Naive thymus-derived CD4-positive, alpha-beta T cell (primary cell): ENCODE results near the gene CENPP. TPM values are rescaled to one million over a fixed set of nuclear protein-coding genes. Genes with fewer than 3 reads are reported as not detected.

Experiments used
- ATAC-seq: fragments of 150-1000 bp; cut with Tn5 transposase; 2 replicates; pipeline ENCODE4 v1.10.0; 2021; ENCODE audit warnings: mild to moderate bottlenecking, moderate library complexity
- CTCF ChIA-PET: fragments of 350-600 bp; sonication (Branson Sonifier 250); formaldehyde crosslinking; loops from one replicate; lab custom pipeline; 2021; ENCODE audit warnings: antibody characterized with exemption; lab: Charles Lee
- POLR2A ChIA-PET: fragments of 350-600 bp; sonication (Branson Sonifier 250); formaldehyde crosslinking; loops from one replicate; lab custom pipeline; 2021; ENCODE audit warnings: antibody characterized with exemption, inconsistent platforms; lab: Charles Lee
- DNase-seq, 9 donors: peaks; one replicate each; pipeline versions ENCODE4 v3.0.0 to v3.0.0-alpha.2; 2020 to 2022; ENCODE audit warnings: mixed read lengths in 1 of 9
- H3K27ac ChIP-seq: one replicate; pipeline ENCODE4 v1.7.0; 2013; ENCODE audit warnings: mild to moderate bottlenecking, low read depth, low read length, moderate library complexity
- H3K27me3 ChIP-seq, 2 donors: one replicate each; pipeline ENCODE4 v1.7.0; 2013; ENCODE audit warnings: low read length in 2 of 2, mild to moderate bottlenecking in 2 of 2, moderate library complexity in 2 of 2; ENCODE audit not compliant: control insufficient read depth in 2 of 2, insufficient read depth in 2 of 2
- H3K36me3 ChIP-seq, 3 experiments: 1 replicate in 2 of 3; 2 replicates in 1 of 3; pipeline ENCODE4 v1.7.0; 2013; ENCODE audit warnings: low read length in 3 of 3, mild to moderate bottlenecking in 3 of 3, moderate library complexity in 1 of 3; ENCODE audit not compliant: insufficient read depth in 3 of 3, control insufficient read depth in 2 of 3
- H3K4me1 ChIP-seq, 2 donors: one replicate each; pipeline ENCODE4 v1.7.0; 2013; ENCODE audit warnings: low read length in 2 of 2, mild to moderate bottlenecking in 2 of 2, moderate library complexity in 1 of 2; ENCODE audit not compliant: control insufficient read depth in 2 of 2, insufficient read depth in 2 of 2
- H3K4me3 ChIP-seq: 2 replicates; pipeline ENCODE4 v1.7.0; 2013; ENCODE audit warnings: mild to moderate bottlenecking, low read length
- H3K9me3 ChIP-seq, 3 experiments: 1 replicate in 2 of 3; 2 replicates in 1 of 3; pipeline ENCODE4 v1.7.0; 2013; ENCODE audit warnings: low read length in 3 of 3; ENCODE audit not compliant: control insufficient read depth in 2 of 3
- H3K27ac Mint-ChIP-seq, 9 donors: one replicate each; pipeline ENCODE4 v1.8.0; 2020 to 2022; ENCODE audit warnings: mixed read lengths in 9 of 9, mild to moderate bottlenecking in 8 of 9, moderate library complexity in 5 of 9, inconsistent platforms in 2 of 9
- H3K27me3 Mint-ChIP-seq, 5 donors: one replicate each; pipeline ENCODE4 v1.8.0; 2021 to 2022; ENCODE audit warnings: mixed read lengths in 5 of 5, mild to moderate bottlenecking in 1 of 5
- H3K36me3 Mint-ChIP-seq, 5 donors: one replicate each; pipeline ENCODE4 v1.8.0; 2020 to 2022; ENCODE audit warnings: mixed read lengths in 5 of 5, mild to moderate bottlenecking in 3 of 5, inconsistent platforms in 1 of 5
- H3K4me1 Mint-ChIP-seq, 7 donors: one replicate each; pipeline ENCODE4 v1.8.0; 2020 to 2022; ENCODE audit warnings: mixed read lengths in 7 of 7, mild to moderate bottlenecking in 3 of 7, inconsistent platforms in 1 of 7
- H3K4me3 Mint-ChIP-seq, 10 donors: one replicate each; pipeline ENCODE4 v1.8.0; 2020 to 2022; ENCODE audit warnings: mild to moderate bottlenecking in 10 of 10, mixed read lengths in 10 of 10, moderate library complexity in 6 of 10, inconsistent platforms in 2 of 10
- H3K9me3 Mint-ChIP-seq, 11 donors: one replicate each; pipeline ENCODE4 v1.8.0; 2020 to 2022; ENCODE audit warnings: mixed read lengths in 11 of 11, mild to moderate bottlenecking in 4 of 11, inconsistent platforms in 1 of 11, moderate library complexity in 1 of 11
- intact Hi-C, 2 donors: fragments of 100-400 bp; cut with micrococcal nuclease; formaldehyde crosslinking; loops; one replicate each; pipeline ENCODE4 v1.15.1; 2023
- polyA plus RNA-seq, 2 donors: library from polyadenylated mRNA; unstranded; fragments of 300-500 nt; fragmentation: Illumina TruSeq; gene quantifications; one replicate each; pipeline ENCODE4 v1.2.3, GENCODE V29; 2021
- total RNA-seq, 6 experiments: library from RNA in 5 of 6; stranded (reverse) in 5 of 6; gene quantifications; 1 replicate in 5 of 6; 2 replicates in 1 of 6; pipeline ENCODE4 v1.2.3 and lab custom pipeline; 2021 to 2026

Gene CENPP
- total and polyA plus RNA-seq, 7 experiments from 2014 or later, result 1.2 to 24.3 (median 3.8) TPM

DNA sequence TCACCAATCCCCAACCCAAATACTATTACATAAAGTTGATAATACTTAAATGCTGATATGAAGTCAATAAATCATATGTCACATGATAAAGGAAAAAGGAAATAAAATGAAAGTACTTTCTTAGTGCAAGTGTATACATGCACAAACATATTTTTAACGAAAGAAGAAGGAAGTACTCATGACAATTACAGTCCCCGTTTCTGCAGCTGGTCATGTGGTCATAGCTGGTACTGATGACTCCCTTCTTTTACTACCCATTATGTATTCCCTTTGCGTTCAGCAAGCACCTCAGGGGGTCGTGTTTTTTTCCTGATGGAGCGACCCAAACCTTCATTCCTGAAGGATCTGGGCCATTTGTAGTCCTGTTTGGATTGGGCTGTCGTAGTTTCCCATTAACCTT lies 27.3 kb downstream of the CENPP start:
- Mint-ChIP-seq H3K4me3 (no peak overlapping the region), H3K27me3 (no peaks in the 10 kb centered on the region), H3K36me3 (peaks cover 8 to 53% (median 31%) of the 10 kb centered on the region in 5 donors), H3K27ac (no peak overlapping the region), H3K9me3 (peaks cover 0 to 39% (median 17%) of the 10 kb centered on the region in 11 donors), H3K4me1 (peaks cover 0 to 12% (median 0%) of the 10 kb centered on the region in 7 donors)
- H3K36me3 ChIP-seq, result no peaks in the 10 kb centered on the region
- DNase-seq (no peak), ATAC-seq (no peak)
- H3K4me3 ChIP-seq, result no peak overlapping the region
- intact Hi-C loops, result no loop called here
- H3K9me3 ChIP-seq, result peaks cover 0 to 4% (median 0%) of the 10 kb centered on the region in 3 experiments
- CTCF ChIA-PET, result no interaction called here
- H3K4me1 ChIP-seq, result peaks cover 0 to 3% of the 10 kb centered on the region in 2 donors
- H3K27ac ChIP-seq, result no peak overlapping the region
- POLR2A ChIA-PET, result no interaction called here
- H3K27me3 ChIP-seq, result no peaks in the 10 kb centered on the region

DNA sequence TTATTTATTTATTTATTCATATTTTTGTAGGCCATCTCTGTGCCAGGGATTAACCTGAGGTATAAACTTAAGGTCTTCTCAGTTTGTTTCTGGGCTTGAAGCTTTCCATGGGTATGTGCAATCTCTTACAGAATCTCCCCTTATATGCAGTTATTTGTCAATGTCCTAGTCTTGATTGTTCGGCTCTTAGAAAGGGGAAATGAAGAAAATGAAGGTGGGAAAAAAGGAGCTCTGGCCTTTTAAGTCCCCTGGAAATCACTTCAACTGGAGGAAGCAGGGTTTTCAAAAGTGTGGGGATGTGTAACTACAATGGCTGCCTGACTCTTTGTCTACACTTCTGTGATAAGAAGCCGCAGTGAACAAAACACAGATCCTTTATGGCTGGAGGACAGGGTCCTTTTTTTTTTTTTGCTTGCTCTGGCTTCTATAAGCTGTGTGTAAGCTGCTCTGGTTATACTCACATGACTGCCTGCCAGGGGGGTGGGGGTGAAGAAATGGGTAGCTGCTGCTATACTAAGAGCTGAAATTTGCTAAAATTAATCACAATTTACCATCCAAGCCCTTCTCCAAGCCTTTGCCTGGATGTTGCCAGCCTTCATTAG lies 33.7 kb downstream of the CENPP start:
- no peak overlapping the region for H3K4me3 Mint-ChIP-seq
- ATAC-seq (no peak), DNase-seq (no peak)
- Histone ChIP-seq H3K27ac (no peak overlapping the region), H3K27me3 (no peaks in the 10 kb centered on the region), H3K36me3 (no peaks in the 10 kb centered on the region), H3K4me1 (no peaks in the 10 kb centered on the region), H3K4me3 (no peak overlapping the region), H3K9me3 (peaks cover 0 to 4% (median 0%) of the 10 kb centered on the region in 3 experiments)
- ChIA-PET CTCF (no interaction called here), POLR2A (no interaction called here)
- H3K4me1 Mint-ChIP-seq, result peaks cover 0 to 2% (median 0%) of the 10 kb centered on the region in 7 donors
- peaks cover 9 to 32% (median 25%) of the 10 kb centered on the region in 5 donors for H3K36me3 Mint-ChIP-seq
- H3K27me3 Mint-ChIP-seq, result no peaks in the 10 kb centered on the region
- intact Hi-C loops, result no loop called here
- no peak overlapping the region for H3K27ac Mint-ChIP-seq
- peaks cover 0 to 53% (median 18%) of the 10 kb centered on the region in 11 donors for H3K9me3 Mint-ChIP-seq

DNA sequence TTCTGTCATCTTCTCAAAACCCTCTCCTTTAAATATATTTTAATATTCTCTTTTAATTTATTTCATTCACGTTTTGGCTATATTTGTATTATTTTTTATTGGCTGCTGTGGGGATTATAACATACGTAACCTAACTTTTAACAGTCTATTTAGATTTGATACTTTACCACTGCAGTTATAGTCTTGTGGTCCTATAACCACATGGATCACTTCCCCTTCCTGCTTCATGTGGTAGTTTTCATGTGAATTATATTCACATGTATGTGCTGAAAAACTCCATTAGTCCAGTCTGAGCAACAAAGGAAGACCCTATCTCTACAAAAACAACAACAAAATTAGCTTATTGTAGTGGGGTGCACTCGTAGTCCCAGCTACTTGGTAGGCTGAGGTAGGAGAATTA lies 34.3 kb downstream of the CENPP start:
- no peaks in the 10 kb centered on the region for H3K27me3 Mint-ChIP-seq
- intact Hi-C loops, result no loop called here
- H3K9me3 Mint-ChIP-seq, result peaks cover 0 to 47% (median 19%) of the 10 kb centered on the region in 11 donors
- peaks cover 0 to 2% (median 0%) of the 10 kb centered on the region in 7 donors for H3K4me1 Mint-ChIP-seq
- Histone ChIP-seq H3K36me3 (no peaks in the 10 kb centered on the region), H3K27me3 (no peaks in the 10 kb centered on the region), H3K4me3 (no peak overlapping the region), H3K27ac (no peak overlapping the region), H3K4me1 (no peaks in the 10 kb centered on the region), H3K9me3 (peaks cover 0 to 4% (median 0%) of the 10 kb centered on the region in 3 experiments)
- H3K27ac Mint-ChIP-seq, result no peak overlapping the region
- POLR2A ChIA-PET, result no interaction called here
- H3K4me3 Mint-ChIP-seq, result no peak overlapping the region
- DNase-seq (no peak), ATAC-seq (no peak)
- peaks cover 9 to 33% (median 24%) of the 10 kb centered on the region in 5 donors for H3K36me3 Mint-ChIP-seq
- CTCF ChIA-PET, result no interaction called here

DNA sequence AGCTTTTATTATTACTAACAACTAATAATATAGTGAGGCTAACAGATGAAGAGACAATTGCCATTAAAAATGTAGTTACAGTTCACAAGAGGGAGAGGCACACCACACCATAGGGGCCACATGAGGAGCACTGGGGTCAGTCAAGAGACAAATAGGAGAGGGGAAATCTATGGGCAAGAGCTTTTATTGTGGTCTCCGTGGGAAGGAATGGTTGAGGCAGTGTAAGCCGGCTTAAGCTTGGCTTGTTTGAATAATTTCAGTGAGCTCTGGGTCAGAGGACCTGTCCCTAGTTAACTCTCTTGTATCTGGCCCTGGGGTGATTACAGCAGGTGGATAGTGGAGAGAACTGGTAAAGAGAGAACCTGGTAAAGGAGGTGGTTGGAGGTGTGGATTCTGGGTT lies 43.3 kb downstream of the CENPP start:
- ChIA-PET CTCF (no interaction called here), POLR2A (no interaction called here)
- Mint-ChIP-seq H3K27ac (no peak overlapping the region), H3K9me3 (peaks cover 0 to 28% (median 15%) of the 10 kb centered on the region in 11 donors), H3K4me1 (no peaks in the 10 kb centered on the region), H3K36me3 (peaks cover 6 to 31% (median 20%) of the 10 kb centered on the region in 5 donors), H3K27me3 (no peaks in the 10 kb centered on the region), H3K4me3 (no peak overlapping the region)
- no peaks in the 10 kb centered on the region for H3K4me1 ChIP-seq
- DNase-seq, result no peak
- no peak for ATAC-seq
- intact Hi-C loops, result no loop called here
- H3K27me3 ChIP-seq, result no peaks in the 10 kb centered on the region
- H3K4me3 ChIP-seq, result no peak overlapping the region
- H3K36me3 ChIP-seq, result no peaks in the 10 kb centered on the region
- H3K9me3 ChIP-seq, result peaks cover 0 to 7% (median 0%) of the 10 kb centered on the region in 3 experiments
- no peak overlapping the region for H3K27ac ChIP-seq

DNA sequence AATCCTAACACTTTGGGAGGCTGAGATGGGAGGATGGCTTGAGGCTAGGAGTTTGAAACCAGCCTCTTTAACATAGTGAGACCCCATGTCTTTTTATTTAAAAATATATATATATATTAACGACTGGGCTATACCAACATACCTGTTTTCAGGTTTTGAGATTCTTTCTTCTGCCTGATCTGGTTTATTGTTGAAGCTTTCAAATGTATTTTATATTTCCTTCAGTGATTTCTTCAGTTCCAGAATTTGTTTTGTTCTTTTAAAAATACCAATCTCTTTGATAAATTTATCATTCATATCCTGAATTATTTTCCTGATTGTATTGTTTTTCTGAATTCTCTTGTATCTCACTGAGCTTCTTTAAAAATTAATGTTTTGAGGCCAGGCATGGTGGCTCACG lies 47.4 kb downstream of the CENPP start:
- H3K36me3 ChIP-seq, result no peaks in the 10 kb centered on the region
- no peaks in the 10 kb centered on the region for H3K27me3 Mint-ChIP-seq
- DNase-seq, result no peak
- no peaks in the 10 kb centered on the region for H3K27me3 ChIP-seq
- no peak overlapping the region for H3K4me3 ChIP-seq
- H3K36me3 Mint-ChIP-seq, result peaks cover 10 to 50% (median 34%) of the 10 kb centered on the region in 5 donors
- H3K4me1 ChIP-seq, result no peaks in the 10 kb centered on the region
- H3K9me3 ChIP-seq, result peaks cover 0 to 10% (median 0%) of the 10 kb centered on the region in 3 experiments
- no peak overlapping the region for H3K27ac ChIP-seq
- no peak overlapping the region for H3K27ac Mint-ChIP-seq
- ChIA-PET CTCF (interaction anchor here (0.7 kb wide), 1 partner anchor 10 kb away, joined by 3 read pairs; no protein-coding TSS in a partner anchor), POLR2A (no interaction called here)
- peaks cover 0 to 51% (median 27%) of the 10 kb centered on the region in 11 donors for H3K9me3 Mint-ChIP-seq
- H3K4me3 Mint-ChIP-seq, result no peak overlapping the region
- intact Hi-C loops, result no loop called here
- ATAC-seq, result no peak
- peaks cover 0 to 8% (median 0%) of the 10 kb centered on the region in 7 donors for H3K4me1 Mint-ChIP-seq

DNA sequence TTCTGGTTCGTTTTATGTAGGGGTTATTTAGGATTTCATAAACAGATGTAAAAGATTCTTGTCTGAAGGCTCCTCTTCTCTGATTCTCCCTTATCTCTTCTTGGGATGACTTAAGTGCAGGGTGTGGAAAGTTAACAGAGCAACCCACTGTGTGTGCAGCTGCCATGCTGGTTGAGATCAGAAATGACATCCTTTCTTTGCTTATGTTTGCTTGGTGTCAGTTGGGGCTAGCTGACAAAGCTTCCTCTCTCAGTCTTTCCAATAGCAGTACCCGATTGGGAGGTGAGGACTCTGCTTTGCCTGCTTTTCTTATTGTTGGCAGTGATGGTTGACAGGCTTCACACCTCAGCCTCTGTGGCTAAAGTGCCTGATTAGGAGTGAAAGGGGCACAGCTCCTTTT lies 52.1 kb downstream of the CENPP start:
- peaks cover 5 to 47% (median 25%) of the 10 kb centered on the region in 5 donors for H3K36me3 Mint-ChIP-seq
- no peaks in the 10 kb centered on the region for H3K27me3 Mint-ChIP-seq
- Histone ChIP-seq H3K36me3 (no peaks in the 10 kb centered on the region), H3K27me3 (no peaks in the 10 kb centered on the region), H3K27ac (no peak overlapping the region), H3K4me1 (peaks cover 0 to 3% of the 10 kb centered on the region in 2 donors), H3K9me3 (peaks cover 0 to 4% (median 0%) of the 10 kb centered on the region in 3 experiments), H3K4me3 (no peak overlapping the region)
- peak overlapping the region in 1 of 10 donors; percentile 8 for H3K4me3 Mint-ChIP-seq
- CTCF ChIA-PET, result no interaction called here
- H3K4me1 Mint-ChIP-seq, result peaks cover 8 to 25% (median 10%) of the 10 kb centered on the region in 7 donors
- no peak for ATAC-seq
- DNase-seq, result no peak
- H3K27ac Mint-ChIP-seq, result peak overlapping the region in 2 of 9 donors; percentile 12 to 50
- peaks cover 0 to 42% (median 18%) of the 10 kb centered on the region in 11 donors for H3K9me3 Mint-ChIP-seq
- intact Hi-C loops, result no loop called here
- POLR2A ChIA-PET, result no interaction called here
